Measurements from ENCODE around the gene PDLIM1.
A peak's percentile ranks its signal among the peaks of the same experiment; 100 is the strongest.

Gene PDLIM1

DNA sequence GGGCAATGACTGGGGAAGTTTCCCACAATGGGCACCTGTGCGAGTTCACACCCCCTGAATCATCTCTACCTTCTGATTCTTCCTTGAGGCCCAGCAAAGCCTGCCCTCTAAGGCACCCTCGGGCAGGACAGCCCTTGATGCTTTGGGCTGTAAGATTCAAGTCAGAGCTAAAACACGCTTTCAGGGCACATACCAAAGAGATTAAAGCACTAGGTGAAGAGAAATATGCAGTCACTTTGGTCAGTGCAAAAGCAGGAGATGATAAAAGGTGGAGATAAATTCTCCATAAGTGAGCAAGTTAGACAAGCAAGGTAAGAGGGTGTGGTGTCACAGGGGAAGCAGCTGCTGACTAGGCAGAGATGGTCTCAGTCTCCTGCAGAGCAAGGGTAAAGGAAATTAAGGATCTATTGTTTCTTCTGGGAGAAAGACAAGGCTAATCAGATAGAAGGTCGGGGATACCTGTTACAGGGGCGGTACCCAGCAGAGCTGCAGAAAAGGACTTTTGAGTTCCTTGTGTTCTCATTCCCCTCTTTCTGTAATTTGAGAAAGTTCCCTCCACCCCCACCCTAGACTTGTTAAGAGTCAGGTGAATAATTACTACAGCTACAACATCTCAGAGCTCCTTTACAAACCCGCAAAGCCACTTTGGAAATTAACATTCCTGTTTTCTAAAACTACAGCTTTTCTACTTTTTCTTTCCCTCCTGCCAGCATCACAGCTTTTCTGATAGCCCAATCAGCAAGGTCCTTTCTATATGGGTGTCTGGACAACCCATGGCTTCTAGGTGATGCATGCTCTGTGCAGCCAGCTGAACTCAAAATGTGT lies 26.4 kb downstream of the PDLIM1 start:
- Mint-ChIP-seq H3K36me3 (ENCODE audit: low read depth) (peaks cover 53% of the 10 kb centered on the region), H3K27me3 (ENCODE audit: low read depth, poor library complexity) (no peaks in the 10 kb centered on the region), H3K9me3 (no peaks in the 10 kb centered on the region), H3K4me3 (no peak overlapping the region), H3K4me1 (peaks cover 56% of the 10 kb centered on the region), H3K27ac (peak overlapping the region; percentile 16)
- no peak for TF ChIP-seq CTCF (IDR thresholded peaks at IDR 0.05)
- DNase-seq = no peak

DNA sequence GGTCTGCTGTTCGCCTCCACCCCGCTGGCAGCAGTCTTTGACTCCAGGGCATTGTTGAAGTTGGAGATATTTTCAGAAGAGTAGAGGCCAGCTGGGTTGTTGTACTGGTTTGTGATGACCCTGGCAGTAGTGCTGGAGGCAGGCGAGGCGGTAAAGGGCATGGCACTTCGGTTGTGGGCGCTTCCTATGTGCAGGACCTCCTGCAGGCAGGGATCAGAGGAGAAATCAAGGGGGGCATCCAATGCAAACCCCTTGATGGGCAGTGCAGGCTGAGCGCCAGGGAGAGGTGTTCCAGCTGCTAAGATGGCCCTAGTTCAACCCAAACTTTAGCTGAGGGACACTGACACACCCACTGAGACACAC lies 27.0 kb downstream of the PDLIM1 start:
- no peak overlapping the region for H3K4me3 Mint-ChIP-seq
- H3K27ac Mint-ChIP-seq = peak overlapping the region; percentile 44
- DNase-seq = no peak
- TF ChIP-seq CTCF (IDR thresholded peaks at IDR 0.05) = no peak
- no peaks in the 10 kb centered on the region for H3K27me3 Mint-ChIP-seq (ENCODE audit: low read depth, poor library complexity)
- H3K36me3 Mint-ChIP-seq (ENCODE audit: low read depth) = peaks cover 56% of the 10 kb centered on the region
- peaks cover 56% of the 10 kb centered on the region for H3K4me1 Mint-ChIP-seq
- no peaks in the 10 kb centered on the region for H3K9me3 Mint-ChIP-seq

DNA sequence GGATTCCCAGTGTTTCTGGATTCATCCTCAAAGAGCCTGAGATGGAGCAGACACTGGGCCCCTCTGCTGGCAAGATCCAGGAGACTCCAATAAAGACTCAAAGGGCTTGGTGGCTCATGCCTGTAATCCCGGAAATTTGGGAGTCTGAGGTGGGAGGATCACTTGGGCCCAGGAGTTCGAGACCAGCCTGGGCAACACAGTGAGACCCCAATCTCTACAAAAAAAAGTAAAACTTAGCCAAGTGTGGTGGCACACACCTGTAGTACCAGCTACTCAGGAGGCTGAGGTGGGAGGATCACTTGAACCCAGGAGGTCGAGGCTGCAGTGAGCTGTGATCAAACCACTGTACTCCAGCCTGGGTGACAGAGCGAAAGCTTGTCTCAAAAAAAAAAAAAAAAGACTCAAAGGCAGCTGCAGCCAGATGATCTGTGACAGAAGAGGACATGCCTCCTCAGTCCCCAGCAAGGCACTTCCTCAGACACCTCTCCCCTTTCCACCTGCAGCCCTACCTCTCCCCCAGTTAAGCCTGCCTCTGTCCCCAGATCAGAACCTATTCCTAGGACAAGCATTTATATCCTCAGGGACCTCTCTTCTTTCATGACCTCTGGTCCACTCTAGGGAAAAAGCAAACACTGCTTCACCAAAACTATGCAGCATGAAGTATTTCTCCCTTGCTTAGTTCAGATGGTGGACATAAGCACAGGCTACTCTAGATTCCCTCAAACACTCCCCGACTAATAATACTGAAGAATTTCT lies 27.9 kb downstream of the PDLIM1 start:
- peaks cover 8% of the 10 kb centered on the region for H3K9me3 Mint-ChIP-seq
- peaks cover 50% of the 10 kb centered on the region for H3K4me1 Mint-ChIP-seq

GRCh38 chr10:95261926-95262325 lies 28.9 kb downstream of the PDLIM1 start:
- TF ChIP-seq CTCF (IDR thresholded peaks at IDR 0.05) = no peak
- Mint-ChIP-seq H3K4me1 (peaks cover 50% of the 10 kb centered on the region), H3K27ac (no peak overlapping the region), H3K36me3 (ENCODE audit: low read depth) (peaks cover 67% of the 10 kb centered on the region), H3K9me3 (peaks cover 18% of the 10 kb centered on the region), H3K27me3 (ENCODE audit: low read depth, poor library complexity) (no peaks in the 10 kb centered on the region), H3K4me3 (no peak overlapping the region)
- no peak for DNase-seq

More for the DNA sequence above, 27.9 kb downstream of the PDLIM1 start:
- peak overlapping the region; percentile 40 for H3K27ac Mint-ChIP-seq
- peaks cover 57% of the 10 kb centered on the region for H3K36me3 Mint-ChIP-seq (ENCODE audit: low read depth)
- DNase-seq = no peak
- no peaks in the 10 kb centered on the region for H3K27me3 Mint-ChIP-seq (ENCODE audit: low read depth, poor library complexity)
- no peak for TF ChIP-seq CTCF (IDR thresholded peaks at IDR 0.05)
- H3K4me3 Mint-ChIP-seq = no peak overlapping the region

GRCh38 chr10:95260909-95261552 lies 29.8 kb downstream of the PDLIM1 start:
- TF ChIP-seq CTCF (IDR thresholded peaks at IDR 0.05) = no peak
- H3K27me3 Mint-ChIP-seq (ENCODE audit: low read depth, poor library complexity) = no peaks in the 10 kb centered on the region
- DNase-seq = no peak
- H3K36me3 Mint-ChIP-seq (ENCODE audit: low read depth) = peaks cover 69% of the 10 kb centered on the region
- H3K4me3 Mint-ChIP-seq = no peak overlapping the region
- peaks cover 27% of the 10 kb centered on the region for H3K9me3 Mint-ChIP-seq
- peaks cover 44% of the 10 kb centered on the region for H3K4me1 Mint-ChIP-seq
- peak overlapping the region; percentile 85 for H3K27ac Mint-ChIP-seq

Measured in nephron progenitor cell (in vitro differentiated cells).